Measurements from ENCODE around the gene ZNF292.

DNA sequence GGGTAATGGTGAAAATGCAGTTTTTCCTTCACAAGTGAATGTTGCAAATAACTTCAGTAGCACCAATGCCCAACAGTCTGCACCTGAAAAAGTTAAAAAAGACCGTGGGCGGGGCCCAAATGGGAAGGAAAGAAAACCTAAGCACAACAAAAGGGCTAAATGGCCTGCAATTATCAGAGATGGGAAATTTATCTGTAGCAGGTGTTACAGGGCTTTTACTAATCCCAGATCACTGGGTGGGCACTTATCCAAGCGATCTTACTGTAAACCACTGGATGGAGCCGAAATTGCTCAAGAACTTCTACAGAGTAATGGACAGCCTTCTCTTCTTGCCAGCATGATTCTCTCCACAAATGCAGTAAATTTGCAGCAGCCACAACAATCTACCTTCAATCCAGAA, 102.2 kb downstream of the ZNF292 start:
- TF ChIP-seq, protein P1, sequence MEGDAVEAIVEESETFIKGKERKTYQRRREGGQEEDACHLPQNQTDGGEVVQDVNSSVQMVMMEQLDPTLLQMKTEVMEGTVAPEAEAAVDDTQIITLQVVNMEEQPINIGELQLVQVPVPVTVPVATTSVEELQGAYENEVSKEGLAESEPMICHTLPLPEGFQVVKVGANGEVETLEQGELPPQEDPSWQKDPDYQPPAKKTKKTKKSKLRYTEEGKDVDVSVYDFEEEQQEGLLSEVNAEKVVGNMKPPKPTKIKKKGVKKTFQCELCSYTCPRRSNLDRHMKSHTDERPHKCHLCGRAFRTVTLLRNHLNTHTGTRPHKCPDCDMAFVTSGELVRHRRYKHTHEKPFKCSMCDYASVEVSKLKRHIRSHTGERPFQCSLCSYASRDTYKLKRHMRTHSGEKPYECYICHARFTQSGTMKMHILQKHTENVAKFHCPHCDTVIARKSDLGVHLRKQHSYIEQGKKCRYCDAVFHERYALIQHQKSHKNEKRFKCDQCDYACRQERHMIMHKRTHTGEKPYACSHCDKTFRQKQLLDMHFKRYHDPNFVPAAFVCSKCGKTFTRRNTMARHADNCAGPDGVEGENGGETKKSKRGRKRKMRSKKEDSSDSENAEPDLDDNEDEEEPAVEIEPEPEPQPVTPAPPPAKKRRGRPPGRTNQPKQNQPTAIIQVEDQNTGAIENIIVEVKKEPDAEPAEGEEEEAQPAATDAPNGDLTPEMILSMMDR (conservative IDR thresholded peaks at IDR 0.05; ENCODE audit: low read depth, low read length): no peak
- TF ChIP-seq EZH2 (IDR thresholded peaks at IDR 0.05; ENCODE audit: borderline replicate concordance, low read depth, low read length, poor library complexity, severe bottlenecking): no peak

Measured in A673 (cell line).